IMR-90 (cell line): ENCODE results near the gene GGPS1. TPM values are rescaled to one million over a fixed set of nuclear protein-coding genes. Genes with fewer than 3 reads are reported as not detected.

Experiments
- ATAC-seq: fragments of 200-7000 bp; cut with Tn5 transposase; 2 replicates; pipeline ENCODE4 v1.9.1; 2020; ENCODE audit warnings: low read depth, mild to moderate bottlenecking, moderate library complexity
- BruUV-seq: library from RNA; stranded (reverse); fragments of 400-500 nt; replicated peaks from 2 replicates; lab custom pipeline; 2021; lab: Mats Ljungman, UMichigan
- CTCF ChIA-PET: fragments of 300-600 bp; formaldehyde crosslinking; extraction: SDS; loops from one replicate; lab custom pipeline; 2021; ENCODE audit warnings: antibody characterized with exemption; lab: Yijun Ruan, JAX
- POLR2A ChIA-PET: fragments of 300-600 bp; sonication (Branson Sonifier 250); formaldehyde crosslinking; loops from one replicate; lab custom pipeline; 2022; ENCODE audit warnings: antibody characterized with exemption; ENCODE audit not compliant: unreplicated experiment; lab: Charles Lee
- DNase-seq: peaks from one replicate; pipeline ENCODE4 v3.0.0; 2013
- H2AFZ ChIP-seq: replicated peaks from 2 replicates; pipeline ENCODE3; 2013; ENCODE audit warnings: low read length, mild to moderate bottlenecking; ENCODE audit not compliant: poor library complexity
- H2AK5ac ChIP-seq: 2 replicates; pipeline ENCODE4 v1.6.1; 2013; ENCODE audit warnings: low read depth, low read length, inconsistent platforms
- H2AK9ac ChIP-seq: replicated peaks from 2 replicates; pipeline ENCODE3; 2013; ENCODE audit warnings: mild to moderate bottlenecking, low read depth, low read length, moderate library complexity; ENCODE audit not compliant: poor library complexity
- H2BK120ac ChIP-seq: 2 replicates; pipeline ENCODE4 v1.6.1; 2013; ENCODE audit warnings: low read depth, low read length, inconsistent platforms
- H2BK15ac ChIP-seq: 3 replicates; pipeline ENCODE4 v1.6.1; 2013; ENCODE audit warnings: low read depth, low read length, inconsistent platforms
- H2BK20ac ChIP-seq: 2 replicates; pipeline ENCODE4 v1.6.1; 2013; ENCODE audit warnings: low read depth, mild to moderate bottlenecking, inconsistent platforms, low read length, moderate library complexity
- H2BK5ac ChIP-seq: 2 replicates; pipeline ENCODE4 v1.6.1; 2013; ENCODE audit warnings: mild to moderate bottlenecking, low read depth, low read length, inconsistent platforms; ENCODE audit not compliant: poor library complexity, severe bottlenecking
- H3K14ac ChIP-seq: replicated peaks from 2 replicates; pipeline ENCODE4 v1.6.1; 2013; ENCODE audit warnings: low read depth, low read length, inconsistent platforms
- H3K18ac ChIP-seq: 2 replicates; pipeline ENCODE4 v1.6.1; 2013; ENCODE audit warnings: low read depth, low read length, control low read depth
- H3K23ac ChIP-seq: 2 replicates; pipeline ENCODE4 v1.6.1; 2013; ENCODE audit warnings: low read depth, low read length, inconsistent platforms
- H3K27ac ChIP-seq: 2 replicates; pipeline ENCODE4 v1.5.1; 2013; ENCODE audit warnings: mild to moderate bottlenecking, control low read depth, low read length; ENCODE audit not compliant: insufficient read depth
- H3K27me3 ChIP-seq: 2 replicates; pipeline ENCODE4 v1.6.1; 2013; ENCODE audit warnings: low read length; ENCODE audit not compliant: control insufficient read depth, insufficient read depth
- H3K36me3 ChIP-seq: 2 replicates; pipeline ENCODE4 v1.6.1; 2013; ENCODE audit warnings: low read length, mixed read lengths; ENCODE audit not compliant: control insufficient read depth, insufficient read depth
- H3K4ac ChIP-seq: 2 replicates; pipeline ENCODE4 v1.6.1; 2013; ENCODE audit warnings: low read depth, low read length, inconsistent platforms
- H3K4me1 ChIP-seq: 2 replicates; pipeline ENCODE4 v1.6.1; 2013; ENCODE audit warnings: low read length, mixed read lengths; ENCODE audit not compliant: control insufficient read depth, insufficient read depth
- H3K4me2 ChIP-seq: 2 replicates; pipeline ENCODE4 v1.6.1; 2013; ENCODE audit warnings: low read depth, mild to moderate bottlenecking, control low read depth, low read length, moderate library complexity
- H3K4me3 ChIP-seq: 2 replicates; pipeline ENCODE4 v1.5.1; 2013; ENCODE audit warnings: low read depth, mild to moderate bottlenecking, control low read depth, low read length, moderate library complexity; ENCODE audit not compliant: insufficient read depth
- H3K56ac ChIP-seq: 2 replicates; pipeline ENCODE4 v1.6.1; 2013; ENCODE audit warnings: low read length, inconsistent platforms; ENCODE audit not compliant: insufficient read depth; ENCODE audit errors: extremely low read depth
- H3K79me1 ChIP-seq, 2 experiments: 2 replicates each; pipeline ENCODE4 v1.6.1; 2013; ENCODE audit warnings: low read length in 2 of 2, inconsistent platforms in 1 of 2, low read depth in 1 of 2
- H3K9ac ChIP-seq: 2 replicates; pipeline ENCODE4 v1.6.1; 2013; ENCODE audit warnings: low read depth, low read length, control low read depth
- H3K9me1 ChIP-seq: 2 replicates; pipeline ENCODE4 v1.6.1; 2013; ENCODE audit warnings: low read length, inconsistent platforms; ENCODE audit not compliant: insufficient read depth
- H3K9me3 ChIP-seq: 2 replicates; pipeline ENCODE4 v1.6.1; 2013; ENCODE audit warnings: low read length; ENCODE audit not compliant: control insufficient read depth, insufficient read depth
- H4K20me1 ChIP-seq: 2 replicates; pipeline ENCODE4 v1.6.1; 2013; ENCODE audit warnings: low read length, inconsistent platforms; ENCODE audit not compliant: insufficient read depth
- H4K5ac ChIP-seq: 2 replicates; pipeline ENCODE4 v1.6.1; 2013; ENCODE audit warnings: mild to moderate bottlenecking, low read depth, low read length, control low read depth
- H4K8ac ChIP-seq, 2 experiments: 2 replicates each; pipeline ENCODE4 v1.6.1; 2013; ENCODE audit warnings: low read depth in 2 of 2, low read length in 2 of 2, control low read depth in 1 of 2, inconsistent platforms in 1 of 2
- H4K91ac ChIP-seq: 2 replicates; pipeline ENCODE4 v1.6.1; 2013; ENCODE audit warnings: low read depth, low read length, inconsistent platforms; ENCODE audit not compliant: insufficient read depth
- CEBPB ChIP-seq: IDR thresholded peaks from 2 replicates; pipeline ENCODE4 v1.6.1; 2012; ENCODE audit warnings: low read depth, low read length, improper control_type of control experiment
- MAZ ChIP-seq: IDR thresholded peaks from 2 replicates; pipeline ENCODE4 v1.6.1; 2012; ENCODE audit warnings: low read depth, mild to moderate bottlenecking, low read length, improper control_type of control experiment, moderate library complexity, borderline replicate concordance
- RCOR1 ChIP-seq: IDR thresholded peaks from 2 replicates; pipeline ENCODE4 v1.6.1; 2012; ENCODE audit warnings: mild to moderate bottlenecking, low read length, improper control_type of control experiment; ENCODE audit not compliant: insufficient replicate concordance
- USF2 ChIP-seq: fragments of 150-350 bp; IDR thresholded peaks from 2 replicates; pipeline ENCODE4 v1.6.1; 2017; ENCODE audit warnings: mild to moderate bottlenecking, antibody characterized with exemption, low read length, low read depth
- WGBS, 2 experiments: methylation state at CpG; one replicate each; pipeline versions ENCODE4 v1.1.5 to v1.1.7; 2013; ENCODE audit warnings: missing lambda C conversion rate in 2 of 2; ENCODE audit not compliant: insufficient read length in 1 of 2; ENCODE audit errors: extremely low coverage in 2 of 2; 5-methylcytosine and 5-hydroxymethylcytosine counted together
- dilution Hi-C: fragments of 300-500 bp; cut with HindIII; formaldehyde crosslinking; loops from one replicate; pipeline ENCODE4 v1.14.3; 2018; ENCODE audit warnings: low sequenced_read_pairs; ENCODE audit not compliant: unreplicated experiment
- in situ Hi-C: fragments of 300-500 bp; cut with MboI; formaldehyde crosslinking; loops from 3 replicates; pipeline ENCODE4 v1.14.3; 2019; ENCODE audit warnings: low sequenced_read_pairs, inconsistent platforms, mixed read lengths
- intact Hi-C: fragments of 100-400 bp; cut with micrococcal nuclease; formaldehyde crosslinking; loops from 2 replicates; pipeline ENCODE4 v1.10.0; 2022
- polyA plus RNA-seq, 3 experiments: library from polyadenylated mRNA; depleted of rRNA; stranded (reverse); fragments of >200 nt; gene quantifications; 2 replicates each; pipeline ENCODE4 v1.2.3, GENCODE V29; 2012; ENCODE audit warnings: low replicate concordance in 1 of 3
- total RNA-seq: library from RNA; depleted of rRNA; stranded (reverse); fragments of >200 nt; gene quantifications from 2 replicates; pipeline ENCODE4 v1.2.3, GENCODE V29; 2012
- TF ChIP-seq, protein P1 (sequence below): fragments of 150-350 bp; IDR thresholded peaks from 2 replicates; pipeline ENCODE4 v1.6.1; 2016; ENCODE audit warnings: low read depth, mild to moderate bottlenecking, low read length, moderate library complexity, borderline replicate concordance

Gene GGPS1
- total and polyA plus RNA-seq, 2 of the 4 experiments (the other 2 are of a cell fraction): 16.4 to 21.5 TPM

- POLR2A ChIA-PET: no interaction called here
- WGBS, 2 experiments: no CpG with 5 or more reads among the region's 2 CpGs
- no peak overlapping the region for H2AK5ac ChIP-seq
- no peak overlapping the region for H3K14ac ChIP-seq
- H3K23ac ChIP-seq: 0 out of 2 replicates have a peak overlapping the region, but pooled peaks have one; percentile 44
- H4K91ac ChIP-seq: no peak overlapping the region
- TF ChIP-seq USF2 (no peak), RCOR1 (no peak), CEBPB (peak; percentile 46), MAZ (no peak)
- TF ChIP-seq, protein P1, sequence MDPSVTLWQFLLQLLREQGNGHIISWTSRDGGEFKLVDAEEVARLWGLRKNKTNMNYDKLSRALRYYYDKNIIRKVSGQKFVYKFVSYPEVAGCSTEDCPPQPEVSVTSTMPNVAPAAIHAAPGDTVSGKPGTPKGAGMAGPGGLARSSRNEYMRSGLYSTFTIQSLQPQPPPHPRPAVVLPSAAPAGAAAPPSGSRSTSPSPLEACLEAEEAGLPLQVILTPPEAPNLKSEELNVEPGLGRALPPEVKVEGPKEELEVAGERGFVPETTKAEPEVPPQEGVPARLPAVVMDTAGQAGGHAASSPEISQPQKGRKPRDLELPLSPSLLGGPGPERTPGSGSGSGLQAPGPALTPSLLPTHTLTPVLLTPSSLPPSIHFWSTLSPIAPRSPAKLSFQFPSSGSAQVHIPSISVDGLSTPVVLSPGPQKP: no peak
- dilution Hi-C loops (no loop called here), in situ Hi-C loops (no loop called here), intact Hi-C loops (no loop called here)
- H3K4me1 ChIP-seq: no peaks in the 10 kb centered on the region
- H3K9ac ChIP-seq: no peak overlapping the region
- no peak overlapping the region for H2BK20ac ChIP-seq
- no peak overlapping the region for H3K18ac ChIP-seq
- peaks cover 91% of the 10 kb centered on the region for H4K20me1 ChIP-seq
- no peak overlapping the region for H3K27ac ChIP-seq
- H3K36me3 ChIP-seq: peaks cover 8% of the 10 kb centered on the region
- no peak overlapping the region for H2BK5ac ChIP-seq
- no peak overlapping the region for H2AK9ac ChIP-seq
- H3K4ac ChIP-seq: no peak overlapping the region
- no TSS peak for BruUV-seq
- H3K9me1 ChIP-seq: peaks cover 11% of the 10 kb centered on the region
- H3K4me3 ChIP-seq: no peak overlapping the region
- no peaks in the 10 kb centered on the region for H3K27me3 ChIP-seq
- H3K9me3 ChIP-seq: no peaks in the 10 kb centered on the region
- no peak overlapping the region for H4K5ac ChIP-seq
- no peak for DNase-seq
- no peak for ATAC-seq
- CTCF ChIA-PET: no interaction called here
- no peak overlapping the region for H2AFZ ChIP-seq
- H2BK120ac ChIP-seq: no peak overlapping the region
- no peak overlapping the region for H3K4me2 ChIP-seq
- H3K56ac ChIP-seq: no peak overlapping the region
- H3K79me1 ChIP-seq: peaks cover 3 to 61% of the 10 kb centered on the region in 2 experiments; a peak in 3 of 4 replicates
- no peak overlapping the region for H2BK15ac ChIP-seq
- H4K8ac ChIP-seq: no peak overlapping the region
Observed at GRCh38 chr1:235319255-235319654, 9.1 kb upstream of the GGPS1 start.
